B cell (primary cell): Measurements from ENCODE around the gene MAML3.

Source experiments
- CTCF ChIP-seq: fragments of 200-600 bp; IDR thresholded peaks from one replicate; pipeline ENCODE4 v1.8.0; 2022; ENCODE audit warnings: antibody characterized with exemption, mild to moderate bottlenecking
- EZH2 ChIP-seq: IDR thresholded peaks from 2 replicates; pipeline ENCODE4 v1.6.1; 2012; ENCODE audit warnings: borderline replicate concordance, low read depth, mild to moderate bottlenecking, moderate library complexity, low read length; ENCODE audit not compliant: insufficient read depth, poor library complexity, severe bottlenecking

GRCh38 chr4:140127422-140127821 is 26.6 kb downstream of the MAML3 start:
- TF ChIP-seq CTCF (no peak), EZH2 (no peak)
